K562 (cell line): ENCODE results near the gene QKI. TPM values are rescaled to one million over a fixed set of nuclear protein-coding genes. Genes with fewer than 3 reads are reported as not detected.

Experiments
- ATAC-seq: fragments of 200-7000 bp; cut with Tn5 transposase; 3 replicates; pipeline ENCODE4 v1.9.1; 2020; ENCODE audit warnings: moderate library complexity
- BruUV-seq: library from RNA; stranded (reverse); fragments of 400-500 nt; replicated peaks from 2 replicates; lab custom pipeline; 2021; lab: Mats Ljungman, UMichigan
- CTCF ChIA-PET: fragments of 300-600 bp; formaldehyde crosslinking; extraction: SDS; loops from one replicate; lab custom pipeline; 2021; ENCODE audit warnings: low intra/inter-chr PET ratio; lab: Yijun Ruan, JAX
- POLR2A ChIA-PET: fragments of 300-600, 350-650 bp; sonication (Branson Sonifier 250); formaldehyde crosslinking; extraction: SDS; loops from one replicate; lab custom pipeline; 2021; ENCODE audit warnings: antibody characterized with exemption, inconsistent platforms; lab: Yijun Ruan, JAX
- DNase-seq, 4 experiments: peaks; one replicate each; pipeline versions ENCODE4 v3.0.0 to v3.0.0-alpha.2; 2011 to 2018; ENCODE audit warnings: low spot score in 3 of 4, mixed read lengths in 3 of 4; ENCODE audit errors: extremely low read depth in 1 of 4
- FAIRE-seq: peaks from 2 replicates; lab custom pipeline; 2011; peaks lifted over from hg19 to GRCh38; lab: Jason Lieb, UNC
- H2AFZ ChIP-seq: 2 replicates; pipeline ENCODE4 v1.6.0; 2011; ENCODE audit warnings: low read depth, low read length, control low read depth, inconsistent platforms
- H3K27ac ChIP-seq: fragments of 200-600 bp; 3 replicates; pipeline ENCODE4 v1.8.0; 2011; ENCODE audit warnings: low read depth, mild to moderate bottlenecking, control low read depth, inconsistent platforms, low read length, moderate library complexity, mixed read lengths; ENCODE audit errors: extremely low read depth
- H3K27me3 ChIP-seq, 2 experiments: fragments of 300-600 bp in 1 of 2; 2 replicates in 1 of 2; 3 replicates in 1 of 2; pipeline versions ENCODE4 v1.6.0 to v1.8.0; 2011; ENCODE audit warnings: inconsistent platforms in 2 of 2, low read length in 2 of 2, mild to moderate bottlenecking in 1 of 2, mixed read lengths in 1 of 2, moderate library complexity in 1 of 2; ENCODE audit not compliant: control insufficient read depth in 2 of 2, insufficient read depth in 2 of 2
- H3K36me3 ChIP-seq: fragments of 300-600 bp; 3 replicates; pipeline ENCODE4 v1.8.0; 2011; ENCODE audit warnings: mild to moderate bottlenecking, low read length, inconsistent platforms; ENCODE audit not compliant: control insufficient read depth, insufficient read depth
- H3K4me1 ChIP-seq, 2 experiments: fragments of 200-600 bp in 1 of 2; replicated peaks in 1 of 2; 2 replicates in 1 of 2; 3 replicates in 1 of 2; pipeline versions ENCODE4 v1.5.1 to v1.8.0; 2011; ENCODE audit warnings: inconsistent platforms in 2 of 2, low read length in 2 of 2, mild to moderate bottlenecking in 1 of 2, mixed read lengths in 1 of 2, moderate library complexity in 1 of 2; ENCODE audit not compliant: control insufficient read depth in 2 of 2, insufficient read depth in 2 of 2
- H3K4me2 ChIP-seq: 2 replicates; pipeline ENCODE4 v1.6.1; 2011; ENCODE audit warnings: low read length, control low read depth, inconsistent platforms, mixed read lengths; ENCODE audit not compliant: insufficient read depth
- H3K4me3 ChIP-seq: fragments of 200-600 bp; sonication (generic), shearing (Covaris generic); 2 replicates; pipeline ENCODE4 v1.5.1; 2016; ENCODE audit warnings: control low read depth, inconsistent platforms
- H3K79me2 ChIP-seq: fragments of 200-600 bp; 3 replicates; pipeline ENCODE4 v1.8.0; 2011; ENCODE audit warnings: low read length, inconsistent platforms; ENCODE audit not compliant: control insufficient read depth, insufficient read depth
- H3K9ac ChIP-seq, 2 experiments: 2 replicates each; pipeline versions ENCODE4 v1.6.0 to v1.6.1; 2011; ENCODE audit warnings: low read depth in 2 of 2, low read length in 2 of 2, control low read depth in 1 of 2, inconsistent platforms in 1 of 2, mild to moderate bottlenecking in 1 of 2, mixed read lengths in 1 of 2; ENCODE audit not compliant: insufficient read depth in 1 of 2
- H3K9me1 ChIP-seq: one replicate; pipeline ENCODE4 v1.6.0; 2011; ENCODE audit warnings: inconsistent platforms, mild to moderate bottlenecking, low read length, moderate library complexity; ENCODE audit not compliant: control insufficient read depth, insufficient read depth
- H3K9me3 ChIP-seq: replicated peaks from 2 replicates; pipeline ENCODE4 v1.5.1; 2011; ENCODE audit warnings: low read depth, low read length, inconsistent platforms; ENCODE audit not compliant: control insufficient read depth, insufficient read depth
- H4K20me1 ChIP-seq: replicated peaks from 2 replicates; pipeline ENCODE4 v1.6.1; 2011; ENCODE audit warnings: low read length, inconsistent platforms, mixed read lengths; ENCODE audit not compliant: control insufficient read depth, insufficient read depth
- ELF1 ChIP-seq: fragments of 200-800 bp; sonication (Bioruptor generic); IDR thresholded peaks from 2 replicates; pipeline ENCODE4 v1.6.1; 2016; ENCODE audit warnings: missing genetic modification characterization, missing compliant biosample characterization
- GATAD2B ChIP-seq: fragments of 450-650 bp; IDR thresholded peaks from 2 replicates; pipeline ENCODE4 v1.6.1; 2017; ENCODE audit warnings: mild to moderate bottlenecking, borderline replicate concordance
- ILF3 ChIP-seq: fragments of 450-650 bp; IDR thresholded peaks from 2 replicates; pipeline ENCODE4 v1.6.1; 2018; ENCODE audit warnings: antibody characterized with exemption, mild to moderate bottlenecking, moderate library complexity, borderline replicate concordance
- SMARCE1 ChIP-seq: fragments of 450-650 bp; IDR thresholded peaks from 2 replicates; pipeline ENCODE4 v1.7.1; 2016; ENCODE audit warnings: mild to moderate bottlenecking
- TRIM24 ChIP-seq, 2 experiments: fragments of 450-650 bp; IDR thresholded peaks; 2 replicates each; pipeline ENCODE4 v1.6.1; 2016
- ZBTB7A ChIP-seq: IDR thresholded peaks from 2 replicates; pipeline ENCODE4 v1.6.1; 2011; ENCODE audit warnings: low read depth, mild to moderate bottlenecking, low read length, moderate library complexity, borderline replicate concordance; ENCODE audit not compliant: control insufficient read depth
- ZNF197 ChIP-seq: fragments of 200-800 bp; sonication (Bioruptor generic); IDR thresholded peaks from 2 replicates; pipeline ENCODE4 v1.6.1; 2016; ENCODE audit warnings: low read depth, missing genetic modification characterization, missing compliant biosample characterization
- WGBS: fragments of 100-300 bp; shearing (Covaris generic); methylation state at CpG from one replicate; pipeline ENCODE4 v1.1.6; 2016; ENCODE audit warnings: low coverage, mixed read lengths; ENCODE audit not compliant: insufficient coverage; ENCODE audit errors: missing lambda C conversion rate; 5-methylcytosine and 5-hydroxymethylcytosine counted together
- in situ Hi-C: fragments of 300-500 bp; cut with MboI; formaldehyde crosslinking; loops from 4 replicates; pipeline ENCODE4 v1.15.0; 2018; ENCODE audit warnings: inconsistent platforms, mixed read lengths
- intact Hi-C: fragments of 100-400 bp; cut with micrococcal nuclease; formaldehyde crosslinking; loops from 2 replicates; pipeline ENCODE4 v1.14.2; 2022
- polyA plus RNA-seq, 8 experiments: library from polyadenylated mRNA; depleted of rRNA in 4 of 8; stranded (reverse) in 5 of 8; unstranded in 3 of 8; fragments of >200 nt; fragmentation: Nextera tagmentation in 2 of 8; fragmentation: Illumina TruSeq in 1 of 8; extraction: Ambion mirVana in 2 of 8; extraction: Trizol in 1 of 8; gene quantifications; 2 replicates each; pipeline versions ENCODE4 v1.2.1 to v1.2.3, GENCODE V29; 2011 to 2014; ENCODE audit warnings: inconsistent platforms in 1 of 8, missing spikeins in 1 of 8
- total RNA-seq, 7 experiments: library from RNA; depleted of rRNA in 6 of 7; stranded (reverse); fragments of >200 nt in 6 of 7; fragmentation: Illumina TruSeq in 2 of 7; extraction: Trizol in 2 of 7; gene quantifications; 2 replicates each; pipeline versions ENCODE4 v1.2.1 to v1.2.3, GENCODE V29; 2011 to 2021; ENCODE audit warnings: low replicate concordance in 1 of 7

Gene QKI
- total and polyA plus RNA-seq, 9 of the 15 experiments (the other 6 are each of a cell fraction or from before 2014, with no cell fraction given) = 20.4 to 215 (median 123) TPM

GRCh38 chr6:163507965-163508364 is 93.4 kb downstream of the QKI start (continued):
- TF ChIP-seq TRIM24 (IDR thresholded peaks at IDR 0.05) (peak; percentile 87 to 91), SMARCE1 (no peak), ZBTB7A (no peak)

- POLR2A ChIA-PET = interaction anchor here (1.3 kb wide), 1 partner anchor 12 kb away, joined by 4 read pairs; no protein-coding TSS in a partner anchor
- Histone ChIP-seq H3K79me2 (peaks cover 91% of the 10 kb centered on the region), H3K27me3 (no peaks in the 10 kb centered on the region), H4K20me1 (peaks cover 6% of the 10 kb centered on the region; the same call in 1 of the 2 replicates), H2AFZ (no peak overlapping the region), H3K9me3 (0 out of 2 replicates have a peak, but pooled peaks cover 2% of the 10 kb centered on the region), H3K4me2 (no peak overlapping the region), H3K9ac (peak overlapping the region in 1 of 2 experiments; percentile 14; a peak in 1 of 4 replicates), H3K27ac (peak overlapping the region; percentile 64; the same call in 1 of the 3 replicates), H3K4me1 (peaks cover 3 to 18% of the 10 kb centered on the region in 2 experiments; a peak in 4 of 5 replicates), H3K36me3 (0 out of 3 replicates have a peak, but pooled peaks cover 2% of the 10 kb centered on the region), H3K9me1 (no peaks in the 10 kb centered on the region), H3K4me3 (no peak overlapping the region)
- ATAC-seq (peak; percentile 67), FAIRE-seq (peak; percentile 35), DNase-seq (no peak)
- WGBS = 37% methylated on average over 4 of the region's 4 CpGs
- intact Hi-C loops = no loop called here
- CTCF ChIA-PET = no interaction called here
- in situ Hi-C loops = no loop called here
- BruUV-seq = no TSS peak
- TF ChIP-seq ZNF197 (CRISPR knock-in tag) (no peak), ELF1 (0 out of 2 replicates have a peak, but pooled peaks have one; percentile 17), ILF3 (0 out of 2 replicates have a peak, but pooled peaks have one; percentile 4), GATAD2B (0 out of 2 replicates have a peak, but pooled peaks have one; percentile 7)
These were observed 98.5 kb downstream of the QKI start for GRCh38 chr6:163513003-163513402.
